GM19023 (cell line): ENCODE results near the gene HOMER3.
"Not testable (repeated sequence)": the region's sequence is repeated elsewhere in the genome, so short reads cannot be mapped to it uniquely, and the experiment has no call there.

Experiments used
- ATAC-seq: cut with Tn5 transposase; IDR thresholded peaks from one replicate; pipeline ENCODE4 v1.9.1; 2021; ENCODE audit warnings: mild to moderate bottlenecking, moderate library complexity; ENCODE audit not compliant: unreplicated experiment

Gene HOMER3

GRCh38 chr19:18954094-18954493, 13.1 kb upstream of the HOMER3 start:
- ATAC-seq = no peak

- ATAC-seq = not testable (repeated sequence)
Measured at GRCh38 chr19:18952364-18953003, 11.5 kb upstream of the HOMER3 start.

- no peak for ATAC-seq
Measured at GRCh38 chr19:18951721-18952281, 10.8 kb upstream of the HOMER3 start.

GRCh38 chr19:18949858-18950257, 8.8 kb upstream of the HOMER3 start:
- ATAC-seq = no peak

GRCh38 chr19:18948976-18949356, 7.9 kb upstream of the HOMER3 start:
- no peak for ATAC-seq

- ATAC-seq = no peak
Measured at GRCh38 chr19:18948075-18948975, 7.3 kb upstream of the HOMER3 start.

GRCh38 chr19:18946918-18947317, 5.9 kb upstream of the HOMER3 start:
- ATAC-seq = no peak

GRCh38 chr19:18946335-18946734, 5.3 kb upstream of the HOMER3 start:
- ATAC-seq = no peak

GRCh38 chr19:18945297-18945696, 4.3 kb upstream of the HOMER3 start:
- no peak for ATAC-seq

GRCh38 chr19:18943465-18943864, 2.4 kb upstream of the HOMER3 start:
- no peak for ATAC-seq

GRCh38 chr19:18942692-18943091, 1.7 kb upstream of the HOMER3 start:
- no peak for ATAC-seq

GRCh38 chr19:18941628-18942354, 774 bp upstream of the HOMER3 start:
- ATAC-seq = no peak

- ATAC-seq = no peak
Measured at GRCh38 chr19:18939922-18940768, 872 bp downstream of the HOMER3 start.

GRCh38 chr19:18939163-18939562, 1.9 kb downstream of the HOMER3 start:
- ATAC-seq = no peak

GRCh38 chr19:18933297-18933696, 7.7 kb downstream of the HOMER3 start:
- ATAC-seq = no peak

GRCh38 chr19:18932216-18932841, 8.7 kb downstream of the HOMER3 start:
- ATAC-seq = no peak

GRCh38 chr19:18931316-18932162, 9.5 kb downstream of the HOMER3 start:
- no peak for ATAC-seq

- ATAC-seq = no peak
Measured at GRCh38 chr19:18929311-18929710, 11.7 kb downstream of the HOMER3 start.
